Measurements from ENCODE around the gene TEX51. TPM values are rescaled to one million over a fixed set of nuclear protein-coding genes. Genes with fewer than 3 reads are reported as not detected.

Gene TEX51
- total RNA-seq, 1 donor from 2014 or later: not detected

DNA sequence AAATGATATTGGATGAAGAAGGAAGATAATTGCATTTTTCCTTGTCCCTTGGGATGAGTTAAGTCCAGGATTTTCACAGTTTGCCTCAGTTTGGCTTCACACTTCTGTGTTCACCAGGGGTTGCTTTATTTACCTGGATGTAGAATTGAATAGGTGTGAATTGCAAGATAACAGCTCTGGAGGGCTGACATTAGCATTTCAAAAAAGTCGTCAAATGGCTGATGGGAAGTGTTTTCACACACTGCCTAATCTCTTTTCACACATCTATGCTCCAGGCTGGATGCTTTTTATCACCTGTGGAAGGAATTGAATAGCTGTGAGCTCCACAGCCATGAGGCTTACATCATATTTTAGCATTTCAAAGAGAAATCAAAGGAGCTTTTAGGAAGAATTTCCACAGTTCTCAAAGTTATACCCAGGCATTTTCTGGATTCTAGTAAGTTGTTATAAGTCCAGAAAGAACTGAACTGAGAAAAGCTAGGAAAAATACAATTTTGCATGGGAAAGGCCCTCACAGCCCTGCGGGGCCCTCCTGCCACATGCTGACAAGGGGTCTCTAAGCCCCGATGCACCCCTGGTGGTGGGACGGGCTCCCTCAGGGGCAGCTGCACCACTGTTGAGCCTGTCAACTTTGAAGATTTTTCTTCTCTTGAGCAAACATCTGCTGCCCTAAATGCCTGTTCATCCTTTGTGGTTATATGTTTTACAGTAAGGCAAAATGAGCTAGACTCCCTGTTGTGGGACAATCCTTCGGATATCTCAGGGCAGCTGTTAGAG lies 43.9 kb downstream of the TEX51 start:
- Mint-ChIP-seq H3K27me3 (ENCODE audit: low read depth) (peaks cover 7% of the 10 kb centered on the region), H3K27ac (ENCODE audit: unreplicated experiment) (no peak overlapping the region), H3K36me3 (ENCODE audit: low read depth) (peaks cover 3% of the 10 kb centered on the region), H3K4me1 (no peaks in the 10 kb centered on the region), H3K4me3 (no peak overlapping the region), H3K9me3 (peaks cover 11% of the 10 kb centered on the region)
- TF ChIP-seq, protein P1, sequence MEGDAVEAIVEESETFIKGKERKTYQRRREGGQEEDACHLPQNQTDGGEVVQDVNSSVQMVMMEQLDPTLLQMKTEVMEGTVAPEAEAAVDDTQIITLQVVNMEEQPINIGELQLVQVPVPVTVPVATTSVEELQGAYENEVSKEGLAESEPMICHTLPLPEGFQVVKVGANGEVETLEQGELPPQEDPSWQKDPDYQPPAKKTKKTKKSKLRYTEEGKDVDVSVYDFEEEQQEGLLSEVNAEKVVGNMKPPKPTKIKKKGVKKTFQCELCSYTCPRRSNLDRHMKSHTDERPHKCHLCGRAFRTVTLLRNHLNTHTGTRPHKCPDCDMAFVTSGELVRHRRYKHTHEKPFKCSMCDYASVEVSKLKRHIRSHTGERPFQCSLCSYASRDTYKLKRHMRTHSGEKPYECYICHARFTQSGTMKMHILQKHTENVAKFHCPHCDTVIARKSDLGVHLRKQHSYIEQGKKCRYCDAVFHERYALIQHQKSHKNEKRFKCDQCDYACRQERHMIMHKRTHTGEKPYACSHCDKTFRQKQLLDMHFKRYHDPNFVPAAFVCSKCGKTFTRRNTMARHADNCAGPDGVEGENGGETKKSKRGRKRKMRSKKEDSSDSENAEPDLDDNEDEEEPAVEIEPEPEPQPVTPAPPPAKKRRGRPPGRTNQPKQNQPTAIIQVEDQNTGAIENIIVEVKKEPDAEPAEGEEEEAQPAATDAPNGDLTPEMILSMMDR (conservative IDR thresholded peaks at IDR 0.05): no peak
- DNase-seq (ENCODE audit: low read depth, low spot score): no peak

DNA sequence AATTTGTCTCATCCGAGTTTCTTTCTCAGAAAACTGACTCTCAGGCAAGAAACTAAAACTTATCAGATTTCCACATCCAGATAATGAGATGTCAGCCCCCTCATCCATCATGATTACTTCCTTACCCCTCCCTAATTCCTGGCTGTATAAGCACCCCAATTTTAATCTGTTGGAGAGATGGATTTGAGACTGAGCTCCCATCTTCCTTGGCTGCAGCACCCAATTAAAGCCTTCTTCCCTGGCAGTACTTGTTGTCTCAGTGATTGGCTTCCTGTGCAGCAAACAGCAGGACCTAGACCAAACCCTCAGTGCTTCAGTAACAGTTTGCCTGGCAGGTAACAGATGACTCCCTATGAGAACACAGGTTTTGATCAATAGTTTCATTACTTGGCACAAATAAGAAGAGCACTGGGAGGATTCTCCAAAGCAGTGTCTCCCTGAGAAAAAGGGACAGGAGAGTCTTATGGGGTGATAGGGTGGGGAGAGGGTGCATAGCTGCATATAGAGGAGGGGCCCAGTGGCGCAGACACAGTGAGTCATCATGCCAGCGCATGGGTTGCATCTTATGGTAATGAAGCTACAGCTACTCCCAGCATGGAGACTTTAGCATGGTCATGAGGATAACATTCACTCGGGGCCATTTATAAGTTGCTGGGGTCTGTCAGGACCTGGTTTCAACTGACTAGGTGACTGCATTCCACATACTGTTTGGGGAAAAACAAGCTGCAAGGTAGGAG lies 45.1 kb downstream of the TEX51 start:
- Mint-ChIP-seq H3K27ac (ENCODE audit: unreplicated experiment) (no peak overlapping the region), H3K36me3 (ENCODE audit: low read depth) (peaks cover 3% of the 10 kb centered on the region), H3K4me1 (no peaks in the 10 kb centered on the region), H3K9me3 (peaks cover 11% of the 10 kb centered on the region), H3K27me3 (ENCODE audit: low read depth) (peaks cover 7% of the 10 kb centered on the region), H3K4me3 (no peak overlapping the region)
- TF ChIP-seq, protein P1 (conservative IDR thresholded peaks at IDR 0.05): no peak
- no peak for DNase-seq (ENCODE audit: low read depth, low spot score)

GRCh38 chr2:126945118-126945517 lies 46.4 kb downstream of the TEX51 start:
- Mint-ChIP-seq H3K36me3 (ENCODE audit: low read depth) (peaks cover 3% of the 10 kb centered on the region), H3K4me3 (no peak overlapping the region), H3K27me3 (ENCODE audit: low read depth) (peaks cover 7% of the 10 kb centered on the region), H3K9me3 (peaks cover 11% of the 10 kb centered on the region), H3K4me1 (no peaks in the 10 kb centered on the region), H3K27ac (ENCODE audit: unreplicated experiment) (no peak overlapping the region)
- TF ChIP-seq, protein P1 (conservative IDR thresholded peaks at IDR 0.05): no peak
- no peak for DNase-seq (ENCODE audit: low read depth, low spot score)

DNA sequence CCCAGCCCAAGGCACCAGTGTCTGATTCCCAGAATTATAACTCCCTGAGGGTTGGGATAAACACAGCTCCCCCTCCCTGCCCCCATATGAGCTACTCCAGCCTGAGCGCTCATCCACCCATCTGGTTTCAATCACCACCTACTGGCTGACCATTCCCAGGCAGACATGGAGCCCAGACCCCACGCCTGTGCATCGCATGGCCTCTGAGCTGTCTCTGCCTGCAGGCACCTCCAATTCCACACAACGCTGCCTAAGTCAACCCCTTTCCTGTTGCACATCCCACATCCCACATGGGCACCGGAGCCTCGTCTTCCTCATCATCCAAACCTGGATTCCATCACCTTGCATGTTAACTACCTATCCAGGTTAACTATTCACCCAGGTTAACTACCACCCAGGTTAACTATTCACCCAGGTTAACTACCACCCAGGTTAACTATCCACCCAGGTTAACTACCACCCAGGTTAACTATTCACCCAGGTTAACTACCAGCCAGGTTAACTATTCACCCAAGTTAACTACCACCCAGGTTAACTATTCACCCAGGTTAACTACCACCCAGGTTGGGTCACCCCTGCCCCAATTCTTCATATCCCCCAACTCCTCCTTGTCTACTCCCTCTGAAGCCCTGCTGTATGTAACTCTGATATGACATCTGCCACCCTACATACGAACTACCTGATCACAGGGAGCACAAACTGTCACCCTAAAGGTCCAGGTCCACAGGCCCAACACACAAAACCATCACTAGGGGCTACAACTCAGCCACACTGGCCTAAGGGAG lies 47.8 kb downstream of the TEX51 start:
- H3K4me1 Mint-ChIP-seq: no peaks in the 10 kb centered on the region
- TF ChIP-seq, protein P1 (conservative IDR thresholded peaks at IDR 0.05): no peak
- peaks cover 3% of the 10 kb centered on the region for H3K27me3 Mint-ChIP-seq (ENCODE audit: low read depth)
- H3K9me3 Mint-ChIP-seq: peaks cover 14% of the 10 kb centered on the region
- no peak overlapping the region for H3K4me3 Mint-ChIP-seq
- DNase-seq (ENCODE audit: low read depth, low spot score): no peak
- no peak overlapping the region for H3K27ac Mint-ChIP-seq (ENCODE audit: unreplicated experiment)
- peaks cover 3% of the 10 kb centered on the region for H3K36me3 Mint-ChIP-seq (ENCODE audit: low read depth)

DNA sequence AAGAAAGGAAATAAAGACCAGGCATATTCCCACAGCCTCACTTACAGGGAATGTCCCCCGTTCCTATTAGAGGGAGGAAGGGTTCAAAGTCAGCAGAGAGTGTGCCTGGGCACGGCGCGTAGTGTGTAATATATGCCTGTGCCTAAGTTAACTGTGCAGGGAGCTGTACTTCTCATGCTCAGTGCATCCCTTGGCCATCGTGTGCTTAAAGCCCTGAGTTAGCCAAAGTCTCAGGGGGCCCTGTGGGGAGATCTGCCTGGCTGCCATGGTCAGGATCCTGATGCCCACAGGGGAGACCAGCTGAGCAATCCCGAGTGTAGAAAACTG lies 48.4 kb downstream of the TEX51 start:
- no peak for DNase-seq (ENCODE audit: low read depth, low spot score)
- Mint-ChIP-seq H3K27me3 (ENCODE audit: low read depth) (peaks cover 3% of the 10 kb centered on the region), H3K4me1 (no peaks in the 10 kb centered on the region), H3K27ac (ENCODE audit: unreplicated experiment) (no peak overlapping the region), H3K9me3 (peaks cover 14% of the 10 kb centered on the region), H3K4me3 (no peak overlapping the region), H3K36me3 (ENCODE audit: low read depth) (peaks cover 3% of the 10 kb centered on the region)
- TF ChIP-seq, protein P1 (conservative IDR thresholded peaks at IDR 0.05): no peak

All from neural crest cell (in vitro differentiated cells).